Activated effector memory CD4-positive, alpha-beta T cell treated with Interleukin-2 at 50 U/mL for 16 hours (primary cell): Measurements from ENCODE around the gene HPD.

Source experiments
- DNase-seq: peaks from one replicate; pipeline ENCODE4 v3.0.0-alpha.2; 2020

The HPD gene

DNA sequence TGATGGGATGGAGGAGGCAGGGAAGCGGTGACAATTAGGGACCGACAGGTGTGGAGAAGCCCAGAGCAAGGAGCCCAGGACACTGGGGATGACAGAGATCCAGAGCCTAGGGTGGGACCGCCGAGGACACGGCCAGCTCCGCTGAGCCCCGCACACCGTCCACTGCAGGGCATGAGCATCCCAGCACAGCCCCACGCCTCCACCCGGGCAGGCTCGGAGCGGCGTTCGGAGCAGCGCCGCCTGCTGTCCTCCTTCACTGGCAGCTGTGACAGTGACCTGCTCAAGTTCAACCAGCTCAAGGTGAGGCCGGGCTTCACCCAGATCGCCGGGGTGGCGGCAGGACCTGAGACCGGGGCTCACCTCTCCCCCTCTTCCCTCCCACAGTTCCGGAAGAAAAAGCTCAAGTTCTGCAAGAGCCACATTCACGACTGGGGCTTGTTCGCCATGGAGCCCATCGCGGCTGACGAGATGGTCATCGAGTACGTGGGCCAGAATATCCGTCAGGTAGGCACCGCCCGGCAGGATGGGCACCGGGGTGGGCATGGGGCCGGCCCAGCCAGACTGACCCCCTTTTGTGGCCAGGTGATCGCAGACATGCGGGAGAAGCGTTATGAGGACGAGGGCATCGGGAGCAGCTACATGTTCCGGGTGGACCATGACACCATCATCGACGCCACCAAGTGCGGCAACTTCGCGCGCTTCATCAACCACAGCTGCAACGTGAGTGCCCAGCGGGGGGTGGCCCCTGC, 31.1 kb downstream of the HPD start:
- DNase-seq = no peak

DNA sequence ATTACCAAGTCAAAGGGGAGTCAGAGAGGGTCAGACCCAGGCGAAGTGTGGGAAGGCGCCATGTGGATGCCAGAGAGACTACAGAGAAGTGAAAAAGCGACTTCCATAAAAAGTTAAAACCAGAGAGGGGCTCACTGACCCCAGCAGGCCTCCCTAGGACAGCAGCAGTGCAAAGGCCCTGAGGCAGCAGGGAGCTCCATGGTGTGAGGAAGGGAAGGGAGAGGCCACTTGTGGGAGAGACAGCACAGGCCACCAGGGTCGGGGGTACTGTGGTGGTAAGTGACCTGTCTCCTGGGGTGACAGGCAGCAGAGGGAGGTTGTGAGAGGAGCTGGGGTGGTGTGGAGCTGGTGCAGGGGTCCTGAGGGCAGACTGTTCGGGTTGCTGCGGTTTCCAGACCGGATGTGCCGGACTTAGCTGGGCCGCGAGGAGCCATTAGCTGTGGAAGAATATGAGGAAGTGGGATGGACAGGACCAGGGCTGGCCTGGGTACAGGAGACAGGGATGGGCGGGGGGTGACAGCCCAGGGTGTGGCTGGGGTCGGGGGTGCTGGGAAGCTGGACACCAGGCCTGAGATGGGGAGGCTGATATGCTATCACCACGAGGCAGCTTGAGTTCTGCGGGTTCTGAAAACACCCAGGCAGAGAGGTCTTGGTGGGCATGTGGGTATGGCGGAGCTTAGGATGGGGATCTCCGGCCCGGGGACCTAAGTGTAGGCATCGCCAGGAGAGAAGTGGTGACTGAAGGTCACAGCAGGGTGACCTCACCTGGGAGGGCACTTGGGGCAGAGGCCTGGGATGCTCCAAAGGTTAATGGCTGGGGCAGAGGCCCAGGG, 32.1 kb downstream of the HPD start:
- no peak for DNase-seq

DNA sequence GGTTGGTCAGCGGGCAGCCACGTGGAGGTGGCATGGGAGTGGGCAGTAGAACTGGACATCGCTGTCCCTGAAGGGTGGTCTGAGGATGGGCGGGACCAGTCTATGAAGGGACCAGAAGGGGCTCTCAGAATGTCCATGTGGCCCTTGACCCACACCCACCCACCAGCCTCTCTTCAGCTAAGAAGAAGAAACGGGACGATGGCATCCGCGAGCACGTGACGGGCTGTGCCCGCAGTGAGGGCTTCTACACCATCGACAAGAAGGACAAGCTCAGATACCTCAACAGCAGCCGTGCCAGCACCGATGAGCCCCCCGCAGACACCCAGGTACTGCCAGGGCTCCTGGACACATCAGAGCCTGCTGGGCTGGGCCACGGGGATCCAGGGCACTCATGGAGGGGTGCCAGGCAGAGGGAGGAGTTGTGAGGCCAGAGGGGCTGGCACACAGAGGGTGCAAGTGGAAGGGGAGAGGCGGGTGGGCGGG, 33.6 kb downstream of the HPD start:
- no peak for DNase-seq

DNA sequence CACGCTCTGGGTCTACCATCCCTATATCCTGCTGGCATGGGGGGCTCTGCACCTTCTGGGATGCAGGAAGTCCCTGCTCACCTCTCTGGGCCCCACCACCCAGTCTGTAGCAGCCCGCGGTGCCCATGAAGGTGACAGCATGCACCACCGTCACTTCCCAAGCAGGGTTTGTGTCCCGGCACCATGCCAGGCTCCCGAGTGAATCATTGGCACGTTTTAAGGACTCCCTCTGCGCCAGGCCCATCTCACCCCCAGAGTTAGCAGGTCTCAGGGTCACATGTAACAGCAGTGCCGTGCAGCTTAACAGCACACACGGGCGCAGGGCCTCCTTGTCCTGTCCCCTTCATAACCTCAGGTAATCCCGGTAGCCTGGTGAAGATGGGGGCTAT, 34.9 kb downstream of the HPD start:
- DNase-seq = no peak

DNA sequence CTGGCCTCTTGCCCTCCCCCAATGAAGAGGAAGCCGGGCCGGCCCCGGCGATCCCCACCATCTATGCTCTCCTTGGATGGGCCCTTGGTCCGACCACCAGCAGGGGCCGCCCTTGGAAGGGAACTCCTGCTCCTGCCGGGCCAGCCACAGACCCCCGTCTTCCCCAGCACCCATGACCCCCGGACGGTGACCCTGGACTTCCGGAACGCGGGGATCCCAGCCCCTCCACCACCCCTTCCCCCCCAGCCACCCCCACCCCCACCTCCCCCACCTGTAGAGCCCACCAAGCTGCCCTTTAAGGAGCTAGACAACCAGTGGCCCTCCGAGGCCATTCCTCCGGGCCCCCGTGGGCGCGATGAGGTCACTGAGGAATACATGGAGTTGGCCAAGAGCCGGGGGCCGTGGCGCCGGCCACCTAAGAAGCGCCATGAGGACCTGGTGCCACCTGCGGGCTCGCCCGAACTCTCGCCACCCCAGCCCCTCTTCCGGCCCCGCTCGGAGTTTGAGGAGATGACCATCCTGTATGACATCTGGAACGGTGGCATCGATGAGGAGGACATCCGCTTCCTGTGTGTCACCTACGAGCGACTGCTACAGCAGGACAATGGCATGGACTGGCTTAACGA, 35.4 kb downstream of the HPD start:
- no peak for DNase-seq

DNA sequence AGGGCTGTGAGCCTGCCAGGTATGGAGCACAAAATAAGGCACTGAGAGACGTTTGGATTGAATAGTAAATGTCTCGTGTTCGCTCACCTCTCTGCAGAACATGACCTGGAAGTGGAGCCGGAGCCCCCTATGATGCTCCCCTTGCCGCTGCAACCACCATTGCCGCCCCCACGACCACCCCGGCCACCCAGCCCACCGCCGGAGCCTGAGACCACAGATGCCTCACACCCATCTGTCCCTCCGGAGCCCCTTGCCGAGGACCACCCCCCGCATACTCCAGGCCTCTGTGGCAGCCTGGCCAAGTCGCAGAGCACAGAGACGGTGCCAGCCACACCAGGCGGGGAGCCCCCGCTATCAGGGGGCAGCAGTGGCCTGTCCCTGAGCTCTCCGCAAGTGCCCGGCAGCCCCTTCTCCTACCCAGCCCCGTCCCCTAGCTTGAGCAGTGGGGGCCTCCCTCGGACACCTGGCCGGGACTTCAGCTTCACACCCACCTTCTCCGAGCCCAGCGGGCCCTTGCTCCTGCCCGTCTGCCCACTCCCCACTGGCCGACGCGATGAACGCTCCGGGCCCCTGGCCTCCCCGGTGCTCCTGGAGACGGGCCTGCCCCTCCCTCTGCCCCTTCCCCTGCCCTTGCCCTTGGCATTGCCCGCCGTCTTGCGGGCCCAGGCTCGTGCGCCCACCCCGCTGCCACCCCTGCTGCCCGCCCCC, 36.1 kb downstream of the HPD start:
- DNase-seq = no peak

DNA sequence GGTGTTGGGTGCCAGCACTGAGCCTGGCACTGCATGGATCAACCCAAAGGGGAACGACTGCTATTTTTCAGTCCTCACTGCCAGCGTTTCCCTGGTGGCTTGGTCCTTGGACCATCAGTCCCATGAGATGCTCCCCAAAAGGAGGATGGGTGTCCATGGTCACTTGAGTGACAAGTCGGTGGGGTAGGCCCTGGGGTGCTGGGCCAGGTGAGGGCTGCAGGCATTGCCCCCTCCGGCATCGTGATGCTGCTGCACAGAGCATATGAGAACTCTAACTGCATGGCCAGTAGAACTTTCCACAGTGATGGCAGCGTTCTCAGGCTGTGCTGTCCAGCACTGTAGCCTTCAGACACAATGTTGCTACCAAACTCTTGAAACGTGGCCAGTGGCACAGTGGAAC, 38.6 kb downstream of the HPD start:
- no peak for DNase-seq

DNA sequence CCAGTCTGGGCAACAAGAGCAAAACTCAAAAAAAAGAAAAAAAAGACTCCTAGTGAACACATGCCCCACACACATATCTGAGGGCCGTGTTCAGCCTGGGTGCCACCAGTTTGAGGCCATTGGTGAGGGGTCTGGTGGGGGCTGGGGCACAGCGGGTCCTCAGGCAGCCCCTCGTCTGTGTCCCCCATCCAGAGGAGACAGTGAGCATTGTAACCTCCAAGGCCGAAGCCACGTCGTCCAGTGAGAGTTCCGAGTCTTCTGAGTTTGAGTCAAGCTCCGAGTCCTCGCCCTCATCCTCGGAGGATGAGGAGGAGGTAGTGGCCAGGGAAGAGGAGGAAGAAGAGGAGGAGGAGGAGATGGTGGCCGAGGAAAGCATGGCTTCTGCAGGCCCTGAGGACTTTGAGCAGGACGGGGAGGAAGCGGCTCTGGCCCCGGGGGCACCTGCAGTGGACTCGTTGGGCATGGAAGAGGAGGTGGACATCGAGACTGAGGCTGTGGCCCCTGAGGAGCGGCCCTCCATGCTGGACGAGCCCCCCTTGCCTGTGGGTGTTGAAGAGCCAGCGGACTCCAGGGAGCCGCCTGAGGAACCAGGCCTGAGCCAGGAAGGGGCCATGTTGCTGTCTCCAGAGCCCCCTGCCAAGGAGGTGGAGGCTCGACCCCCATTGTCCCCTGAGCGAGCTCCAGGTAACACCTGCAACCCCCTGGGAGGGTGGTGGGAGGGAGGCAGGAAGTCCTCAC, 39.3 kb downstream of the HPD start:
- no peak for DNase-seq

DNA sequence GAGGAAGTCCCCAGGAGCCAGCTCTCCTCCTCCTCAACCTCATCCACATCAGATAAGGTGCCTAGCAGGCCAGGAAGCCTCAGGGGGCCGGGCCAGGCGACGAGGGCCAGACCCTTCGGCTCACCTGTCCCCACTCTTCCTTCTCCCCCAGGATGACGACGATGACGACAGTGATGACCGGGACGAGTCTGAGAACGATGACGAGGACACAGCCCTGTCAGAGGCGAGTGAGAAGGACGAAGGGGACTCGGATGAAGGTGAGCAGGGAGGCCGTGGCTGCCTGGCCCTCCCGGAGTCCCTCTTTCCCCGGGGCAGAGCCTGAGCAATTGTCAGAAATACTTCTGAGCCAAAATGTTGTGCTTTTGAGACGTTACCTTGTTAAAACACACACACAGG, 41.0 kb downstream of the HPD start:
- DNase-seq = no peak

DNA sequence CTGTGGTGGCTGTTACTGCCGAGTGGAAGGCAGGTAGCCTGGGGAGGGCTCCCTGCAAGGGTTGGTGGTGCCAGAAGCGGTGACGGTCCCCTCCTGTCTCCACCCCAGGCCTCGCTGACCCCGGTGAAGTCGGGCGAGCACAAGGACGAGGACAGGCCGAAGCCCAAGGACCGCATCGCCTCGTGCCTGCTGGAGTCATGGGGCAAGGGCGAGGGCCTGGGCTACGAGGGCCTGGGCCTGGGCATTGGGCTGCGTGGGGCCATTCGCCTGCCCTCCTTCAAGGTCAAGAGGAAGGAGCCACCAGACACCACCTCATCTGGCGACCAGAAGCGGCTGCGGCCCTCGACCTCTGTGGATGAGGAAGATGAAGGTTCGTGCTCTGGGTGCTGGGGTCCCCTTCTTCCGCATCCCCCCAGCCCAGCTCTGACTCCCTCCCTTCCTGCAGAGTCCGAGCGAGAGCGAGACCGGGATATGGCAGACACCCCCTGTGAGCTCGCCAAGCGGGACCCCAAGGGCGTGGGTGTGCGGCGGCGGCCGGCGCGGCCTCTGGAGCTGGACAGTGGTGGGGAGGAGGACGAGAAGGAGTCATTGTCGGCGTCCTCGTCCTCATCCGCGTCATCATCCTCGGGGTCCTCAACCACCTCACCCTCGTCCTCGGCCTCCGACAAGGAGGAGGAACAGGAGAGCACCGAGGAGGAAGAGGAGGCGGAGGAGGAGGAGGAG, 41.6 kb downstream of the HPD start:
- no peak for DNase-seq

DNA sequence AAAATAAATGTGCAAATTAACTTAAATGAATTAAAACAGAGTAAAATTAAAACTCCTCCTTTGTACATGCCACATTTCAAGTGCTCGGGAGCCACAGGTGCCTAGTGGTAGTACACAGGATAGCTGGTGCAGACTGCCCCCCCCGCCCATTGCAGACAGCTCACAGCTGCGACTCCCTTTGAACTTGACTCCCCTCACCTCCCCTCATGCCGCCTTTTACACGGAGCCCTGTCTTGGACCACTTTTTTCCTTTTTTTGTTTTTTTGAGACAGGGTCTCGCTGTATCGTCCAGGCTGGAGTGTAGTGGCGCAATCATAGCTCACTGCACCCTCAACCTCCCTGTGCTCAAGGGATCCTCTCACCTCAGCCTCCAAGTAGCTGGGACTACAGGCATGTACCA, 43.4 kb downstream of the HPD start:
- DNase-seq = no peak

DNA sequence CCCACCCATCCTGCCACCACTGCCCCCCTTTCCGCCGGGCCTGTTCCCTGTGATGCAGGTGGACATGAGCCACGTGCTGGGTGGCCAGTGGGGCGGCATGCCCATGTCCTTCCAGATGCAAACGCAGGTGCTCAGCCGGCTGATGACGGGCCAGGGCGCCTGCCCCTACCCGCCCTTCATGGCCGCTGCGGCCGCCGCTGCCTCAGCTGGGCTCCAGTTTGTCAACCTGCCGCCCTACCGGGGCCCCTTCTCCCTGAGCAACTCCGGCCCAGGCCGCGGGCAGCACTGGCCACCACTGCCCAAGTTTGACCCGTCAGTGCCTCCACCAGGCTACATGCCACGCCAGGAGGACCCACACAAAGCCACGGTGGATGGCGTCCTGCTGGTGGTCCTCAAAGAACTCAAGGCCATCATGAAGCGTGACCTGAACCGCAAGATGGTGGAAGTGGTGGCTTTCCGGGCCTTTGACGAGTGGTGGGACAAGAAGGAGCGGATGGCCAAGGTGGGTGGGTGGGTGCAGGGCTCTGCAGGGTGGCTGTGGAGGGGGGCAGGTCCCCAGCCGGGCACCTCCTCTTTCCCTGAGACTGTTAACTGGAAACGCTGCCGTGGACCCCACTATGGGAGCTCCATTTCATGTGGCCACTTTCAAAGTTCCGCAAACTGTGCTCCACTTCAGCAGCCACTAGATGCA, 44.1 kb downstream of the HPD start:
- no peak for DNase-seq

DNA sequence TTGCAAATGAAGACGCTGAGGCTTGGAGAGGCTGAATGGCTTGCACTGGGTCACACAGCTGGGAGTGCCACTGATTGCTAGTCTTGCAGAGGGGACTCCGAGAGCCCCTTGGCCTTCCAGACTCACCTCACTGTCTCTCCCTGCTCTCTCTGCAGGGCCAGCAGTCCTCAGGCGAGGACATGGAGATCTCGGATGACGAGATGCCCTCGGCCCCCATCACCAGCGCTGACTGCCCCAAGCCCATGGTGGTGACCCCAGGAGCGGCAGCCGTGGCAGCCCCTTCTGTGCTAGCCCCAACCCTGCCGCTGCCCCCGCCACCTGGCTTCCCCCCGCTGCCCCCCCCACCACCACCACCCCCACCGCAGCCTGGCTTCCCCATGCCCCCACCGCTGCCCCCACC, 44.7 kb downstream of the HPD start:
- DNase-seq = no peak

DNA sequence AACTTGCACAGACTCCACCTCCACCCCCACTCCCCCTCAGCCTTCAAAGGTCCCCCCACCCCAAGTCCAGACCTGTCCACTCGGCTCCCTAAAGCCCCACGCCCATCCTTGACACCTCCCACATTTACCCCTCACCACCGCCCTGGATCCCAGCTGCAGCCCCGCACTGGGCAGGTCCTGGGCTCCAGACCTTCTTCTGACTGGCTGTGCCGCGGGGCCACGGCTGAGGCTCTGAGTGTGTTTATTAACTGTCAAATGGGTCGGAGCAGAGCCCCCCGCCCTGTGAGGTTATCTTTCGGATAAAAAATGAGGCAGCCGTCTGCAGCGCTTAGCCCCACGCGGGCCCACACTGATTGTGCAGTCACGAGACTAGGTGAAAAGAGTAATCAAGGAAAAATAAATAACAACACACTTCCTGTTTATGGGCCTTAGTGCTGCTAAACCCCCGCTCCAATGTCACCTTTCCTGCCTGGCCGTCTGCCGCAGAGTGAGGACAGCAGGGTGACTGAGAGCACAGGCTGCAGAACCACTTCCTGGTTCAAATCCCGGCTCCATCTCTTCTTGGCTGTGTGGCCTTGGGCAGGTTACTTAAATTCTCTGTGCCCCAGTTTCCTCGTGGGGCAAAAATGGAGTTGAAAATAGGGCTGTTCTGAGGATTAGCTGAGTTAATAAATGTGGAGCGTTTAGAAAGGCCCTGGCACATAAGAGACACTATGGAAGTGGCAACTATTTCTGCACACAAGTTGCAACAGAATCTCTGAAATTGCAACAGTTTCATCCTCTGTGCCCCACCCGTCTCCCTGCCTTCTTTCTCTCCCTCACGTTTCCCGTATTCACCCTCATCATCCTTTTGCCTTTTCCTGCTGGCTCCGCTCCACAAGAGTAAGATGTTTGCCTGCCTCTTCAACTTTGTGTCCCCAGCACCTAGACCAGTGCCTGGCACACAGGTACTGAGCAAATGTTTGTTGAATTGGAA, 45.5 kb downstream of the HPD start:
- no peak for DNase-seq

DNA sequence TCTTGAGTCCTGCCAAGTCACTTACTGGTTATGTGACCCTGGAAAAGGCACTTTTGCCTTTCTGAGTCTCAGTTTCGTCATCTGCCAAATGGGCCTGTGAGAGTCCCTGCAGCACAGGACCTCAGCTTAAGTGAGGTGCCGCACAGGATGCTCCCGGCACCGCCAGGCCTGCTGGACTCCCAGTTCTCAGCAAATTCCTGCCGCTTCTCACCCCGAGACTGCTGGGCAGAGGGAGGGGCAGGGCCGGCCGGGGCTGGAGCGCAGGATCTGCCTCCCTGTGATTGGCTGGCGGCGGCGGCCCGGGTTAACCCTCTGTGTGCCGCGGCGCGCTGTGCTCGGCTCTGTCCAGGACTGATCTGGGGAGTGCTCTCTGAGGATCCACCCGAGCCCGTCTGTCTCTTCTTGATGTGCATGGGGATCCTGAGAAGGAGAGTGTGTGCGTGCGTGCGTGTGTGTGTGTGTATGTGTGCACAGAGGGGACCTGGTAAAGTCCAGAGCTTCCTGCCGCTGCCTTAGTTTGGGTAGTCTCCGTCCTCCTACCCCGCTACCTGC, 46.3 kb downstream of the HPD start:
- no peak for DNase-seq

DNA sequence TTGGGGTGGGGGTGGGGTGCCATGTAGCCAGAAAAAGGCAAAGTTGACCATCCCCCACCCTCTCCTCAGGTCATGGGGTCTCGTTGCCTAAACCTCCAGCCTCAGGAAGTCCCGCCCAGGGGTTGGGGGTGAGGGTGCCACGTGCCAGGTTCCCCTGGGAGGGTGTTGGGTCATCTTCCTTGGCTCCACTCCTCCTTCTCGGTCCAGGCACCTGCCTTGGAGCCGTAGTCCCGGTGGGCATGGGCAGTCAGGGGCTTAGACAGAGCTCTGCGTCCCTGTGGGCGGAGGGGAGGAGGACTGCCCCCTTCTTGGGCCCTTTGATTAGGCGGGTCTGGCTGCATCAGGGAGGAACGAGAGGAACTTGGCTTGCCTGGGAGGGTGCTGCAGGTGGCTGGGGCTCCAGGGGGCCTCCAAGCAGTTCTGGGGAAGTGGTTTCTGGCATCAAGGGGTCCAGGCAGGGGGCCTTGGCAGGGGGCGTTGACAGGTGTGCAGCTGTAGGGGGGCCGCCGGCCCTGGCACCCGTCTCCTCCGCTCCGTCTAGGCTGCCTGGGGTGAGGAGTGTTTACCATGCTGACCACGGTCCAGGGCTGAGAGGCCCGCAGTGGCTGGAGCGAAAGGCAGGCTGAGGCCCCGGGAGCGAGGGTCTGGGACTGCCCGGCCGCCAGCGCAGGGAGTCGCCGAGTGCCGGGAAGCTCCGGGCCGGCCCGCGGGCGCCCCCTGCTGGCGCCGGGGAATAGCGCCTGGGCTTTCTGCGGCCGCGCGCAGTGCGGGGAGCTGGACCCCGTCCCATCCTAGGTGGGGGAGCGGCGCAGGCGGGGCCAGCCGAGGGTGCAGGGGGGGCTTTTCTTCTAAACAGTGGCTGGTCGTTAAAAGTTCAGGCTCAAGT, 47.0 kb downstream of the HPD start:
- peak; percentile 54 for DNase-seq

DNA sequence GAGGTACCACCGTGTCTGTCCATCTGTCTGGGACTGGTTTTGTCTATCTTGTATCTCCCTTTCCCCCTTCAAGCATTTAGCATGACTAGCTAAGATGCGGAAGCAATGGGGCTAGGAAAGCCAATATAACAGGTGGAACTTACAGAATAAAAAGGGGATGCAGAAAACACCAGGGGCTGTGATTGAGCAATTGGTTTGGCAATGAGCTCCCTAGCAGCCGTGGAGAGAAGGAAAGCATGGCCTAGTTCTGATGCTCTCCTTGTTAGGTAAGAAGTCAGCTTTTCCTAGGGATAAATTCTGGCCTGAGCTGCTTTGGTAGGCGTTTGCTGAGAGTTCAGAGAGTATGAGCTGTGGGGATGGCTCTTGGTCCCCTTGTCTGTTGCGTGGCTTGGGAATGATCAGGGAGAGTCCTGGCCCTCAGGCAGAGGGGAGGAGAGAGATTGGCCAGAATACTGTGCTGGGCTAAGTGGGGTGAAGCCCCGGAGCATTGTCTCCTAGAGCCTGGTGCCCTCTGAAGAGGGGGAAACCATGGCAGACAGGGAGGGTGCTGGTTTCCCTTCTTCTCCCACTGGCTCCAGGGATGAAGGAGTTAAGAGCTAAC, 47.7 kb downstream of the HPD start:
- no peak for DNase-seq

DNA sequence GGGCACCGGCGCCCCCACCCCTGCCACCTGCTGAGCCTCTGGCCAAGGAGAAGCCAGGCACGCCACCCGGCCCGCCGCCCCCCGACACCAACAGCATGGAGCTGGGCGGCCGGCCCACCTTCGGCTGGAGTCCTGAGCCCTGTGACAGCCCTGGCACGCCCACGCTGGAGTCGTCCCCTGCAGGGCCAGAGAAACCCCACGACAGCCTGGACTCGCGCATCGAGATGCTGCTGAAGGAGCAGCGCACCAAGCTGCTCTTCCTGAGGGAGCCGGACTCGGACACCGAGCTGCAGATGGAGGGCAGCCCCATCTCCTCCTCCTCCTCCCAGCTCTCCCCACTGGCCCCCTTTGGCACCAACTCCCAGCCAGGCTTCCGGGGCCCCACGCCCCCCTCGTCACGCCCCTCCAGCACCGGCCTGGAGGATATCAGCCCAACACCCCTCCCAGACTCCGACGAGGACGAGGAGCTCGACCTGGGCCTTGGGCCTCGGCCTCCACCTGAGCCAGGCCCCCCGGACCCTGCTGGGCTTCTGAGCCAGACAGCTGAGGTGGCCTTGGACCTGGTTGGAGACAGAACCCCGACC, 48.3 kb downstream of the HPD start:
- DNase-seq = no peak
